MG63 (cell line): ENCODE measurements around the gene TEX10. TPM values are rescaled to one million over a fixed set of nuclear protein-coding genes. Genes with fewer than 3 reads are reported as not detected.

ENCODE experiments used
- DNase-seq: peaks from one replicate; pipeline ENCODE4 v3.0.0-alpha.2; 2020
- H3K27me3 ChIP-seq: fragments of 250-450 bp; sonication (Bioruptor Pico); 2 replicates; pipeline ENCODE4 v1.5.1; 2020; ENCODE audit warnings: mild to moderate bottlenecking, moderate library complexity
- H3K36me3 ChIP-seq: fragments of 250-450 bp; sonication (Bioruptor Pico); 2 replicates; pipeline ENCODE4 v1.5.1; 2020; ENCODE audit warnings: mild to moderate bottlenecking, moderate library complexity
- H3K4me3 ChIP-seq: fragments of 250-450 bp; sonication (Bioruptor Pico); 2 replicates; pipeline ENCODE4 v1.5.1; 2020; ENCODE audit warnings: mild to moderate bottlenecking, moderate library complexity
- H3K9me3 ChIP-seq: fragments of 250-450 bp; sonication (Bioruptor Pico); 2 replicates; pipeline ENCODE4 v1.5.1; 2020; ENCODE audit warnings: mild to moderate bottlenecking, moderate library complexity
- total RNA-seq: library from RNA; depleted of rRNA; stranded (reverse); fragments of >200 nt; shearing (Covaris generic); gene quantifications from 2 replicates; pipeline ENCODE4 v1.2.3, GENCODE V29; 2014; ENCODE audit warnings: low replicate concordance; rRNA removed

TEX10 gene
- total RNA-seq, 1 experiment from 2014 or later = 56.2 TPM

DNA sequence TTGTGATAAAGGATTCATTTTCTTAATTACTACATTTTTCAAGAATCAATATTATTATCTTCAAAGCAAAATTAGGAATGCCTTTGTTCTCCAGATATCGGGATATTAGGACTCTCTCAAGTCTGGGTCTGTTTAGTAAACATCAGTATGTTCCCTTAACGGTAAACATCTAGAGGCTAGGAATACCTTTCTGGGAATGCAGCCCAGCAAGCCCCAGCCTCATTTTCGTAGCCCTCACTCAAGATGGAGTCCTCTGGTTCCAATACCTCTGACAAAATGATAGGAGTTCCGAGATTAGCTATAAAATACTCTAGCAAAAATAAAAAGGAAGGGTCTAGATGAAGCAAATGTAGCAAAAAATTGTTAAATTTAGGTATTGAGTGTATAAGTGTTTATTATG, 84.5 kb downstream of the TEX10 start:
- H3K36me3 ChIP-seq = peaks cover 7% of the 10 kb centered on the region
- no peak for DNase-seq

DNA sequence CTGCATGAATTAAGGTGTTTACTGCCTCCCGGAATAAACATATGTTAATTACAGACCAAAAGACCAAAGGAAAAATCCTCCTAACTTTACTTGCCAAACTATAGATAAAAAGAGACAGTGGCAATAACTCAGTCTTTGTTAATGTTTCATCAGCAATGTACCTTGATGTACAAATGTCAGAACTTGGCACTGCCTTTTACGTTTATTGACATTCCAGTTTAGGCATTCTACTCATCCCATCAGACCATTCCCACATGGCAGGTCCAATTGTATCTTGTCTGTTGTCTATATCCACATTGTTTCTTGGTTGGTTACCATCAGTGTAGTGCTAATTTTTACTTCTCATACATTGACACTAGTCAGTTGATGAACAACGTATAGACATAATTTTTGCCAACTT, 85.5 kb downstream of the TEX10 start:
- Histone ChIP-seq H3K36me3 (peaks cover 7% of the 10 kb centered on the region), H3K27me3 (no peaks in the 10 kb centered on the region), H3K4me3 (no peak overlapping the region), H3K9me3 (no peaks in the 10 kb centered on the region)
- no peak for DNase-seq

More for the DNA sequence above, 84.5 kb downstream of the TEX10 start:
- Histone ChIP-seq H3K9me3 (no peaks in the 10 kb centered on the region), H3K4me3 (no peak overlapping the region), H3K27me3 (no peaks in the 10 kb centered on the region)

Other genes with a start within 250 kb of the TEX10 start
- gene MSANTD3, start 74.2 kb upstream of the TEX10 start, total RNA-seq = 73.1 and 97.4 TPM in 2 replicates
- gene TMEFF1, start 120.2 kb upstream of the TEX10 start, total RNA-seq = 8.8 TPM in 1 of 2 replicates, not detected in the other
- 0.69 and 0.82 TPM in 2 replicates for gene CAVIN4, start 225.1 kb upstream of the TEX10 start, total RNA-seq